DMS114 treated with DMSO at 0.1 percent for 48 hours (cell line): Measurements from ENCODE around the gene WDR45B.

Experiments used
- DNase-seq: peaks from one replicate; lab custom pipeline; 2025; ENCODE audit not compliant: unreplicated experiment; lab: John Stamatoyannopoulos, UW

Gene WDR45B

GRCh38 chr17:82601447-82602000 is 46.7 kb downstream of the WDR45B start:
- DNase-seq = no peak

GRCh38 chr17:82600731-82601446 is 47.4 kb downstream of the WDR45B start:
- DNase-seq = no peak

GRCh38 chr17:82599674-82600661 is 48.3 kb downstream of the WDR45B start:
- no peak for DNase-seq

GRCh38 chr17:82598256-82599119 is 49.8 kb downstream of the WDR45B start:
- no peak for DNase-seq

GRCh38 chr17:82596837-82597672 is 51.2 kb downstream of the WDR45B start:
- DNase-seq = no peak

- DNase-seq = no peak
These were observed 51.9 kb downstream of the WDR45B start for GRCh38 chr17:82596296-82596695.

GRCh38 chr17:82595893-82596292 is 52.4 kb downstream of the WDR45B start:
- no peak for DNase-seq

GRCh38 chr17:82594571-82594970 is 53.7 kb downstream of the WDR45B start:
- DNase-seq = no peak

- DNase-seq = no peak
These were observed 54.6 kb downstream of the WDR45B start for GRCh38 chr17:82593590-82594087.

- DNase-seq = no peak
These were observed 55.3 kb downstream of the WDR45B start for GRCh38 chr17:82592767-82593589.

- no peak for DNase-seq
These were observed 55.9 kb downstream of the WDR45B start for GRCh38 chr17:82592289-82592766.

- DNase-seq = no peak
These were observed 57.2 kb downstream of the WDR45B start for GRCh38 chr17:82590881-82591539.

- DNase-seq = no peak
These were observed 58.0 kb downstream of the WDR45B start for GRCh38 chr17:82590216-82590615.

GRCh38 chr17:82589851-82590180 is 58.4 kb downstream of the WDR45B start:
- DNase-seq = no peak

GRCh38 chr17:82588266-82589175 is 59.7 kb downstream of the WDR45B start:
- no peak for DNase-seq

- DNase-seq = no peak
These were observed 60.8 kb downstream of the WDR45B start for GRCh38 chr17:82587234-82588086.
